A673 (cell line): Measurements from ENCODE around the gene EML1. TPM values are rescaled to one million over a fixed set of nuclear protein-coding genes. Genes with fewer than 3 reads are reported as not detected.

Experiments
- BruUV-seq: library from RNA; stranded (reverse); fragments of 400-500 nt; replicated peaks from 2 replicates; lab custom pipeline; 2021; lab: Mats Ljungman, UMichigan
- CTCF ChIA-PET: fragments of 300-600 bp; sonication (Branson Sonifier 250); formaldehyde crosslinking; loops from one replicate; lab custom pipeline; 2022; ENCODE audit warnings: antibody characterized with exemption; lab: Charles Lee
- POLR2A ChIA-PET: fragments of 300-600 bp; sonication (Branson Sonifier 250); formaldehyde crosslinking; loops from one replicate; lab custom pipeline; 2022; ENCODE audit warnings: antibody characterized with exemption; ENCODE audit not compliant: low non-redundant PET; lab: Charles Lee
- DNase-seq: peaks from one replicate; pipeline ENCODE4 v3.0.0-alpha.2; 2015; ENCODE audit warnings: low spot score
- H3K27ac ChIP-seq: fragments of 200-600 bp; sonication (generic); 2 replicates; pipeline ENCODE4 v1.5.1; 2016; ENCODE audit warnings: mixed run types, low read depth, mild to moderate bottlenecking, mixed read lengths, antibody characterized with exemption, low read length; ENCODE audit not compliant: poor library complexity, severe bottlenecking
- H3K27me3 ChIP-seq: fragments of 200-600 bp; sonication (generic); replicated peaks from 2 replicates; pipeline ENCODE4 v1.6.1; 2017; ENCODE audit warnings: mixed run types, low read depth, mild to moderate bottlenecking, mixed read lengths, antibody characterized with exemption, low read length; ENCODE audit not compliant: insufficient read depth, poor library complexity
- H3K36me3 ChIP-seq: fragments of 200-600 bp; sonication (generic); 2 replicates; pipeline ENCODE4 v1.6.1; 2016; ENCODE audit warnings: mixed run types, mild to moderate bottlenecking, mixed read lengths, antibody characterized with exemption, low read length; ENCODE audit not compliant: insufficient read depth, poor library complexity, severe bottlenecking
- H3K4me1 ChIP-seq: fragments of 200-600 bp; sonication (generic); 2 replicates; pipeline ENCODE4 v1.6.1; 2017; ENCODE audit warnings: mixed run types, mild to moderate bottlenecking, mixed read lengths, antibody characterized with exemption, low read length; ENCODE audit not compliant: insufficient read depth, poor library complexity, severe bottlenecking
- H3K4me3 ChIP-seq: fragments of 200-600 bp; sonication (generic); 2 replicates; pipeline ENCODE4 v1.5.1; 2016; ENCODE audit warnings: low read depth, mixed run types, mild to moderate bottlenecking, mixed read lengths, low read length; ENCODE audit not compliant: poor library complexity, severe bottlenecking
- H3K9me3 ChIP-seq: fragments of 200-600 bp; sonication (generic); 2 replicates; pipeline ENCODE4 v1.6.1; 2016; ENCODE audit warnings: mixed run types, low read depth, mild to moderate bottlenecking, mixed read lengths, antibody characterized with exemption, low read length; ENCODE audit not compliant: poor library complexity, severe bottlenecking
- EZH2 ChIP-seq: fragments of 200-600 bp; sonication (generic); IDR thresholded peaks from 2 replicates; pipeline ENCODE4 v1.6.1; 2017; ENCODE audit warnings: borderline replicate concordance, low read depth, mild to moderate bottlenecking, mixed read lengths, antibody characterized with exemption, low read length; ENCODE audit not compliant: poor library complexity, severe bottlenecking
- intact Hi-C: fragments of 100-400 bp; cut with micrococcal nuclease; formaldehyde crosslinking; loops from one replicate; pipeline ENCODE4 v1.10.0; 2022; ENCODE audit not compliant: unreplicated experiment
- total RNA-seq: library from RNA; stranded (reverse); gene quantifications from 2 replicates; pipeline ENCODE4 v1.2.3, GENCODE V29; 2021
- TF ChIP-seq, protein P1 (sequence below): fragments of 300-800, 200-600 bp; sonication (generic); conservative IDR thresholded peaks from 2 replicates; pipeline ENCODE4 v1.5.1; 2017; ENCODE audit warnings: low read depth, mild to moderate bottlenecking, antibody characterized with exemption, low read length, moderate library complexity, mixed read lengths

EML1 gene
- total RNA-seq, 1 experiment from 2014 or later = 34.1 TPM

DNA sequence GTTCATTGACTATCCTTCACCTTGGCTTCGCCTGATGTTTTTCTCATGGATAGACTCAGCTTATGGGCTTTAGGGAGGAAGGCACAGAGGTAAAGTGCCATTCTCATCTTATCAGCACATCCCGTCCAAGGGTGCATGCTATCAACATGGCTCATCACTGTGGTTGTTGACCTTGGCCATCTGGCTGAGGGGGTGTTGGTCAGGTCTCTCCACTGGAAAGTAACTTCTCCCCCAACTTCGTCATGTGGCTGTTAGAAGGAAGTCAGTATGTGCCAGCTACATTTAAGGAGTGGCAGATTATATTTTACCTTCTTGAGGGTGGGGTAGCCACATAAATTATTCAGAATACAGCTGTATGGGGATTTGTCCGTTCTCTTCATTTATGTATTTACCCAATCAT lies 68.9 kb downstream of the EML1 start:
- BruUV-seq = no TSS peak
- no peaks in the 10 kb centered on the region for H3K27me3 ChIP-seq
- intact Hi-C loops = no loop called here
- no peaks in the 10 kb centered on the region for H3K4me1 ChIP-seq
- POLR2A ChIA-PET = no interaction called here
- H3K4me3 ChIP-seq = no peak overlapping the region
- H3K36me3 ChIP-seq = no peaks in the 10 kb centered on the region
- no peak overlapping the region for H3K27ac ChIP-seq
- no peak for DNase-seq
- H3K9me3 ChIP-seq = no peaks in the 10 kb centered on the region
- TF ChIP-seq, protein P1, sequence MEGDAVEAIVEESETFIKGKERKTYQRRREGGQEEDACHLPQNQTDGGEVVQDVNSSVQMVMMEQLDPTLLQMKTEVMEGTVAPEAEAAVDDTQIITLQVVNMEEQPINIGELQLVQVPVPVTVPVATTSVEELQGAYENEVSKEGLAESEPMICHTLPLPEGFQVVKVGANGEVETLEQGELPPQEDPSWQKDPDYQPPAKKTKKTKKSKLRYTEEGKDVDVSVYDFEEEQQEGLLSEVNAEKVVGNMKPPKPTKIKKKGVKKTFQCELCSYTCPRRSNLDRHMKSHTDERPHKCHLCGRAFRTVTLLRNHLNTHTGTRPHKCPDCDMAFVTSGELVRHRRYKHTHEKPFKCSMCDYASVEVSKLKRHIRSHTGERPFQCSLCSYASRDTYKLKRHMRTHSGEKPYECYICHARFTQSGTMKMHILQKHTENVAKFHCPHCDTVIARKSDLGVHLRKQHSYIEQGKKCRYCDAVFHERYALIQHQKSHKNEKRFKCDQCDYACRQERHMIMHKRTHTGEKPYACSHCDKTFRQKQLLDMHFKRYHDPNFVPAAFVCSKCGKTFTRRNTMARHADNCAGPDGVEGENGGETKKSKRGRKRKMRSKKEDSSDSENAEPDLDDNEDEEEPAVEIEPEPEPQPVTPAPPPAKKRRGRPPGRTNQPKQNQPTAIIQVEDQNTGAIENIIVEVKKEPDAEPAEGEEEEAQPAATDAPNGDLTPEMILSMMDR = no peak
- no peak for TF ChIP-seq EZH2
- CTCF ChIA-PET = no interaction called here

DNA sequence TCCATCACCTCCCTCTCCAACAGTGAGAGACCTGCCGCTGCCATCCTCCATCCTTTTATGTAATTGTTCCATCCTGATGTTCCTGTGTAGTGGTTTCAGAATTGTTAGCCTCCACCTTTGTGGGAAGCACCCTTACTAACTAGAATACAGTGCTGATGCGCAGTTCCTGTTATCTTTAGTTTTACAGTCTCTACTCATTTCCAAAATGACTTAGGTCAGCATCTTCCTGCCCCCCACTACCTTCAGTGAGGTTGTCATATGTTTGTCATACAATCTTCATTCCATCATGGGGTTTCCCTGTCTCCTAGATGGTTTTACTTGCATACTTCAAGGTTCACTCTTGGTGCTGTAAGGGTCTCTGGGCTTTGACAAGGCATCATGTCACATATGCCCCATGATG lies 69.8 kb downstream of the EML1 start:
- ChIA-PET CTCF (no interaction called here), POLR2A (no interaction called here)
- H3K4me3 ChIP-seq = no peak overlapping the region
- H3K36me3 ChIP-seq = no peaks in the 10 kb centered on the region
- BruUV-seq = no TSS peak
- no peaks in the 10 kb centered on the region for H3K4me1 ChIP-seq
- intact Hi-C loops = no loop called here
- no peak for DNase-seq
- TF ChIP-seq, protein P1 = no peak
- no peaks in the 10 kb centered on the region for H3K27me3 ChIP-seq
- no peak overlapping the region for H3K27ac ChIP-seq
- no peaks in the 10 kb centered on the region for H3K9me3 ChIP-seq

DNA sequence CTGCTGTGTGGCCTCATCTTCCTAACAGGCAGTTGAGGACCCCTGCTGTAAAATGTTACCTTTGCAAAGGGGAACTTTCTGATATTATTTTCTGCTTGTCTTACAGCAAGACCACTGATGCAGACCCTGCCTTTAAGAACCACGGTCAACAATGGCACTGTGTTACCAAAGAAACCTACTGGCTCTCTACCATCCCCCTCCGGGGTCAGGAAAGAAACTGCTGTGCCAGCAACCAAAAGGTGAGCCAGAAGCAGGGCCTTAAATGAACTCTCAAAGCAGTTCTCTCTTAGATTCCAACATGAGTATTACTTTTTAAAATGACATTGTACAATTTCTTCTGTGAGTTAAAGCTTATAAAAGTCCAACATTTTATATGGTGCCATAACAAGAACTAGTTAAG lies 72.2 kb downstream of the EML1 start:
- ChIA-PET CTCF (no interaction called here), POLR2A (interaction anchor here (0.6 kb wide), 1 partner anchor 55 kb away, joined by 4 read pairs; no protein-coding TSS in a partner anchor)
- intact Hi-C loops = no loop called here
- no TSS peak for BruUV-seq
- no peak for DNase-seq
- no peak for TF ChIP-seq EZH2
- TF ChIP-seq, protein P1 = no peak
- Histone ChIP-seq H3K9me3 (no peaks in the 10 kb centered on the region), H3K36me3 (no peaks in the 10 kb centered on the region), H3K4me3 (no peak overlapping the region), H3K27ac (no peak overlapping the region), H3K4me1 (no peaks in the 10 kb centered on the region), H3K27me3 (no peaks in the 10 kb centered on the region)
